Measurements from ENCODE around the gene ASCL1. TPM values are rescaled to one million over a fixed set of nuclear protein-coding genes. Genes with fewer than 3 reads are reported as not detected.

Gene ASCL1
- total RNA-seq, 1 experiment from 2014 or later = not detected

GRCh38 chr12:102995372-102995771 lies 37.9 kb downstream of the ASCL1 start:
- no TSS peak for BruUV-seq (replicated peaks)
- Histone ChIP-seq H3K4me3 (ENCODE audit: low read depth, low read length, poor library complexity, severe bottlenecking) (no peak overlapping the region), H3K27me3 (replicated peaks; ENCODE audit: insufficient read depth, low read depth, low read length, poor library complexity) (no peaks in the 10 kb centered on the region), H3K4me1 (ENCODE audit: insufficient read depth, low read length, poor library complexity, severe bottlenecking) (no peaks in the 10 kb centered on the region), H3K36me3 (ENCODE audit: insufficient read depth, low read length, poor library complexity, severe bottlenecking) (no peaks in the 10 kb centered on the region), H3K27ac (ENCODE audit: low read depth, low read length, poor library complexity, severe bottlenecking) (no peak overlapping the region), H3K9me3 (ENCODE audit: low read depth, low read length, poor library complexity, severe bottlenecking) (no peaks in the 10 kb centered on the region)
- no peak for DNase-seq (ENCODE audit: low spot score)
- TF ChIP-seq CTCF (conservative IDR thresholded peaks at IDR 0.05; ENCODE audit: low read depth, low read length) (no peak), EZH2 (IDR thresholded peaks at IDR 0.05; ENCODE audit: borderline replicate concordance, low read depth, low read length, poor library complexity, severe bottlenecking) (no peak)
- ChIA-PET CTCF (no interaction called here), POLR2A (ENCODE audit: low non-redundant PET) (no interaction called here)
- intact Hi-C loops (cut with micrococcal nuclease; ENCODE audit: unreplicated experiment) = no loop called here

Other genes with a start within 250 kb of the ASCL1 start
- gene PAH, start 40.4 kb upstream of the ASCL1 start, total RNA-seq (2021) = not detected in 2 replicates